K562 (cell line): ENCODE measurements around the gene SYNM.

Experiments
- EP300 ChIP-seq: IDR thresholded peaks from 2 replicates; pipeline ENCODE4 v1.6.1; 2012; ENCODE audit warnings: low read length, improper control_type of control experiment
- SRSF9 ChIP-seq: fragments of 200-400 bp; formaldehyde crosslinking; IDR thresholded peaks from 2 replicates; pipeline ENCODE4 v1.6.1; 2017; ENCODE audit warnings: low read depth, low read length, borderline replicate concordance
- YY1 ChIP-seq, 3 experiments: IDR thresholded peaks; 2 replicates each; pipeline ENCODE4 v1.6.1; 2011; ENCODE audit warnings: low read length in 2 of 3, mild to moderate bottlenecking in 2 of 3, moderate library complexity in 2 of 3, borderline replicate concordance in 1 of 3, control low read depth in 1 of 3, low read depth in 1 of 3; ENCODE audit not compliant: insufficient read depth in 3 of 3, insufficient replicate concordance in 2 of 3, control insufficient read depth in 1 of 3, insufficient read length in 1 of 3; ENCODE audit errors: extremely low read depth in 1 of 3
- ZNF165 ChIP-seq: fragments of 250-450 bp; sonication (Bioruptor Pico); IDR thresholded peaks from 2 replicates; pipeline ENCODE4 v1.4.0; 2020; ENCODE audit warnings: borderline replicate concordance
- ZNF583 ChIP-seq: fragments of 250-450 bp; sonication (Bioruptor Pico); IDR thresholded peaks from 2 replicates; pipeline ENCODE4 v1.4.0; 2020
- TF ChIP-seq, protein P1 (sequence below): sonication (generic); formaldehyde crosslinking; IDR thresholded peaks from 2 replicates; pipeline ENCODE4 v1.8.1; 2022; ENCODE audit warnings: missing genetic modification reagents
- TF ChIP-seq, protein P2 (sequence below), 3 experiments: IDR thresholded peaks in 2 of 3; conservative IDR thresholded peaks in 1 of 3; 2 replicates each; pipeline ENCODE4 v1.5.1; 2011 to 2012; ENCODE audit warnings: low read length in 3 of 3, mild to moderate bottlenecking in 3 of 3, control low read depth in 2 of 3, improper control_type of control experiment in 1 of 3, inconsistent platforms in 1 of 3, low read depth in 1 of 3, mixed read lengths in 1 of 3, moderate library complexity in 1 of 3; ENCODE audit not compliant: insufficient read depth in 2 of 3
- TF ChIP-seq, protein P3 (sequence below): sonication (generic); formaldehyde crosslinking; IDR thresholded peaks from 2 replicates; pipeline ENCODE4 v1.8.0; 2022; ENCODE audit warnings: mild to moderate bottlenecking, missing genetic modification reagents

DNA sequence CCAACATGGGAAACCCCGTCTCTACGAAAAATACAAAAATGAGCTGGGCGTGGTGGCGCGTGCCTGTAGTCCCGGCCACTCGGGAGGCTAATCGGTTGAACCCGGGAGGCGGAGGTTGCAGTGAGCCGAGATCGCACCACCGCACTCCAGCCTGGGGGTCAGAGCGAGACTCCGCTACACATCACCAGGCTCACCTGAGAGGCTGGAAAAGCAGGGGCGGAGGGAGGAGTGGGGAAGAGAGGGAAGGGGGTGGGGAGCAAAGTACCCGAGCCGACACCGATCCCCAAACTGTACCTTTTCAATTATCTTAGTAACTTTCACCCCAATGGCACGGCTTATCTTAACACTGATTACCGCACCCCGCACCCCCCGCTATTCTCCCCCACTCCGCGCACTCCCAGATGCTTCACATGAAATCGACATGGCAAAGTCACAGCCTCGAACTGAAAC, 46.4 kb upstream of the SYNM start:
- TF ChIP-seq SRSF9, result no peak
- no peak for TF ChIP-seq ZNF583 (CRISPR knock-in tag)
- TF ChIP-seq, protein P1, sequence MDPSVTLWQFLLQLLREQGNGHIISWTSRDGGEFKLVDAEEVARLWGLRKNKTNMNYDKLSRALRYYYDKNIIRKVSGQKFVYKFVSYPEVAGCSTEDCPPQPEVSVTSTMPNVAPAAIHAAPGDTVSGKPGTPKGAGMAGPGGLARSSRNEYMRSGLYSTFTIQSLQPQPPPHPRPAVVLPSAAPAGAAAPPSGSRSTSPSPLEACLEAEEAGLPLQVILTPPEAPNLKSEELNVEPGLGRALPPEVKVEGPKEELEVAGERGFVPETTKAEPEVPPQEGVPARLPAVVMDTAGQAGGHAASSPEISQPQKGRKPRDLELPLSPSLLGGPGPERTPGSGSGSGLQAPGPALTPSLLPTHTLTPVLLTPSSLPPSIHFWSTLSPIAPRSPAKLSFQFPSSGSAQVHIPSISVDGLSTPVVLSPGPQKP (CRISPR knock-in tag), result no peak
- TF ChIP-seq, protein P2, sequence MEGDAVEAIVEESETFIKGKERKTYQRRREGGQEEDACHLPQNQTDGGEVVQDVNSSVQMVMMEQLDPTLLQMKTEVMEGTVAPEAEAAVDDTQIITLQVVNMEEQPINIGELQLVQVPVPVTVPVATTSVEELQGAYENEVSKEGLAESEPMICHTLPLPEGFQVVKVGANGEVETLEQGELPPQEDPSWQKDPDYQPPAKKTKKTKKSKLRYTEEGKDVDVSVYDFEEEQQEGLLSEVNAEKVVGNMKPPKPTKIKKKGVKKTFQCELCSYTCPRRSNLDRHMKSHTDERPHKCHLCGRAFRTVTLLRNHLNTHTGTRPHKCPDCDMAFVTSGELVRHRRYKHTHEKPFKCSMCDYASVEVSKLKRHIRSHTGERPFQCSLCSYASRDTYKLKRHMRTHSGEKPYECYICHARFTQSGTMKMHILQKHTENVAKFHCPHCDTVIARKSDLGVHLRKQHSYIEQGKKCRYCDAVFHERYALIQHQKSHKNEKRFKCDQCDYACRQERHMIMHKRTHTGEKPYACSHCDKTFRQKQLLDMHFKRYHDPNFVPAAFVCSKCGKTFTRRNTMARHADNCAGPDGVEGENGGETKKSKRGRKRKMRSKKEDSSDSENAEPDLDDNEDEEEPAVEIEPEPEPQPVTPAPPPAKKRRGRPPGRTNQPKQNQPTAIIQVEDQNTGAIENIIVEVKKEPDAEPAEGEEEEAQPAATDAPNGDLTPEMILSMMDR (IDR thresholded peaks at IDR 0.05 in 2 of 3, conservative IDR thresholded peaks at IDR 0.05 in 1 of 3; ENCODE audit: insufficient read depth in 2 of 3, low read depth in 1 of 3, low read length in 3 of 3), result no peak
- no peak for TF ChIP-seq YY1 (IDR thresholded peaks at IDR 0.05; ENCODE audit: borderline replicate concordance in 1 of 3, control insufficient read depth in 1 of 3, extremely low read depth in 1 of 3, insufficient read depth in 3 of 3, insufficient read length in 1 of 3, insufficient replicate concordance in 2 of 3, low read depth in 1 of 3, low read length in 2 of 3)
- TF ChIP-seq, protein P3, sequence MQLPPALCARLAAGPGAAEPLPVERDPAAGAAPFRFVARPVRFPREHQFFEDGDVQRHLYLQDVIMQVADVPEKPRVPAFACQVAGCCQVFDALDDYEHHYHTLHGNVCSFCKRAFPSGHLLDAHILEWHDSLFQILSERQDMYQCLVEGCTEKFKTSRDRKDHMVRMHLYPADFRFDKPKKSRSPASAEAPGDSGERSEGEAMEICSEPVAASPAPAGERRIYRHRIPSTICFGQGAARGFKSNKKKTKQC, result no peak
- TF ChIP-seq ZNF165 (CRISPR knock-in tag), result no peak
- TF ChIP-seq EP300, result no peak
